ENCODE data around the gene TULP4.

Gene TULP4

GRCh38 chr6:158422629-158423238 lies 110.5 kb downstream of the TULP4 start:
- DNase-seq (ENCODE audit: low read depth, low spot score), result no peak
- Histone ChIP-seq H3K36me3 (ENCODE audit: insufficient read depth, insufficient read length, low read length) (no peaks in the 10 kb centered on the region), H3K4me1 (ENCODE audit: insufficient read depth, insufficient read length) (no peaks in the 10 kb centered on the region), H3K27me3 (ENCODE audit: insufficient read depth, insufficient read length) (no peaks in the 10 kb centered on the region), H3K9ac (ENCODE audit: insufficient read length, low read depth) (no peak overlapping the region), H3K4me3 (ENCODE audit: insufficient read length, low read depth) (no peak overlapping the region), H3K9me3 (ENCODE audit: insufficient read depth, low read length) (no peaks in the 10 kb centered on the region; the same call in none of the 2 replicates)
- no peak for TF ChIP-seq ZNF274 (IDR thresholded peaks at IDR 0.05; ENCODE audit: low read depth, low read length)
- no peak for TF ChIP-seq SUZ12 (IDR thresholded peaks at IDR 0.05; ENCODE audit: extremely low read depth, insufficient read depth, insufficient read length)
- TF ChIP-seq YY1 (IDR thresholded peaks at IDR 0.05; ENCODE audit: insufficient read depth, insufficient read length), result no peak

GRCh38 chr6:158431036-158431435 lies 118.8 kb downstream of the TULP4 start:
- Histone ChIP-seq H3K27me3 (ENCODE audit: insufficient read depth, insufficient read length) (no peaks in the 10 kb centered on the region), H3K9ac (ENCODE audit: insufficient read length, low read depth) (no peak overlapping the region), H3K4me3 (ENCODE audit: insufficient read length, low read depth) (no peak overlapping the region), H3K4me1 (ENCODE audit: insufficient read depth, insufficient read length) (no peaks in the 10 kb centered on the region), H3K36me3 (ENCODE audit: insufficient read depth, insufficient read length, low read length) (peaks cover 13% of the 10 kb centered on the region), H3K9me3 (ENCODE audit: insufficient read depth, low read length) (no peaks in the 10 kb centered on the region)
- DNase-seq (ENCODE audit: low read depth, low spot score), result no peak
- no peak for TF ChIP-seq ZNF274 (IDR thresholded peaks at IDR 0.05; ENCODE audit: low read depth, low read length)
- TF ChIP-seq YY1 (IDR thresholded peaks at IDR 0.05; ENCODE audit: insufficient read depth, insufficient read length), result no peak
- no peak for TF ChIP-seq SUZ12 (IDR thresholded peaks at IDR 0.05; ENCODE audit: extremely low read depth, insufficient read depth, insufficient read length)

- Histone ChIP-seq H3K9ac (ENCODE audit: insufficient read length, low read depth) (no peak overlapping the region), H3K4me1 (ENCODE audit: insufficient read depth, insufficient read length) (no peaks in the 10 kb centered on the region), H3K4me3 (ENCODE audit: insufficient read length, low read depth) (no peak overlapping the region), H3K9me3 (ENCODE audit: insufficient read depth, low read length) (no peaks in the 10 kb centered on the region), H3K27me3 (ENCODE audit: insufficient read depth, insufficient read length) (no peaks in the 10 kb centered on the region), H3K36me3 (ENCODE audit: insufficient read depth, insufficient read length, low read length) (peaks cover 13% of the 10 kb centered on the region)
- no peak for TF ChIP-seq SUZ12 (IDR thresholded peaks at IDR 0.05; ENCODE audit: extremely low read depth, insufficient read depth, insufficient read length)
- TF ChIP-seq YY1 (IDR thresholded peaks at IDR 0.05; ENCODE audit: insufficient read depth, insufficient read length), result no peak
- no peak for TF ChIP-seq ZNF274 (IDR thresholded peaks at IDR 0.05; ENCODE audit: low read depth, low read length)
- DNase-seq (ENCODE audit: low read depth, low spot score), result no peak
Measured at GRCh38 chr6:158431560-158431959, 119.3 kb downstream of the TULP4 start.

- Histone ChIP-seq H3K9ac (ENCODE audit: insufficient read length, low read depth) (no peak overlapping the region), H3K4me1 (ENCODE audit: insufficient read depth, insufficient read length) (no peaks in the 10 kb centered on the region), H3K27me3 (ENCODE audit: insufficient read depth, insufficient read length) (no peaks in the 10 kb centered on the region), H3K36me3 (ENCODE audit: insufficient read depth, insufficient read length, low read length) (no peaks in the 10 kb centered on the region), H3K9me3 (ENCODE audit: insufficient read depth, low read length) (no peaks in the 10 kb centered on the region), H3K4me3 (ENCODE audit: insufficient read length, low read depth) (no peak overlapping the region)
- TF ChIP-seq YY1 (IDR thresholded peaks at IDR 0.05; ENCODE audit: insufficient read depth, insufficient read length) (no peak), SUZ12 (IDR thresholded peaks at IDR 0.05; ENCODE audit: extremely low read depth, insufficient read depth, insufficient read length) (no peak)
- DNase-seq (ENCODE audit: low read depth, low spot score), result no peak
Measured at GRCh38 chr6:158437571-158437970, 125.3 kb downstream of the TULP4 start.

- Histone ChIP-seq H3K36me3 (ENCODE audit: insufficient read depth, insufficient read length, low read length) (no peaks in the 10 kb centered on the region), H3K4me1 (ENCODE audit: insufficient read depth, insufficient read length) (no peaks in the 10 kb centered on the region), H3K9me3 (ENCODE audit: insufficient read depth, low read length) (no peaks in the 10 kb centered on the region), H3K27me3 (ENCODE audit: insufficient read depth, insufficient read length) (no peaks in the 10 kb centered on the region), H3K9ac (ENCODE audit: insufficient read length, low read depth) (no peak overlapping the region), H3K4me3 (ENCODE audit: insufficient read length, low read depth) (no peak overlapping the region)
- no peak for DNase-seq (ENCODE audit: low read depth, low spot score)
- TF ChIP-seq YY1 (IDR thresholded peaks at IDR 0.05; ENCODE audit: insufficient read depth, insufficient read length), result no peak
- TF ChIP-seq ZNF274 (IDR thresholded peaks at IDR 0.05; ENCODE audit: low read depth, low read length), result no peak
- TF ChIP-seq SUZ12 (IDR thresholded peaks at IDR 0.05; ENCODE audit: extremely low read depth, insufficient read depth, insufficient read length), result no peak
Measured at GRCh38 chr6:158438226-158438625, 126.0 kb downstream of the TULP4 start.

- H3K9ac ChIP-seq (ENCODE audit: insufficient read length, low read depth), result no peak overlapping the region
- TF ChIP-seq ZNF274 (IDR thresholded peaks at IDR 0.05; ENCODE audit: low read depth, low read length) (no peak), SUZ12 (IDR thresholded peaks at IDR 0.05; ENCODE audit: extremely low read depth, insufficient read depth, insufficient read length) (no peak), YY1 (IDR thresholded peaks at IDR 0.05; ENCODE audit: insufficient read depth, insufficient read length) (no peak)
- DNase-seq (ENCODE audit: low read depth, low spot score), result no peak
Measured at GRCh38 chr6:158439255-158439654, 127.0 kb downstream of the TULP4 start.

GRCh38 chr6:158441716-158442215 lies 129.5 kb downstream of the TULP4 start:
- TF ChIP-seq YY1 (IDR thresholded peaks at IDR 0.05; ENCODE audit: insufficient read depth, insufficient read length) (no peak), SUZ12 (IDR thresholded peaks at IDR 0.05; ENCODE audit: extremely low read depth, insufficient read depth, insufficient read length) (no peak), ZNF274 (IDR thresholded peaks at IDR 0.05; ENCODE audit: low read depth, low read length) (no peak)
- H3K4me3 ChIP-seq (ENCODE audit: insufficient read length, low read depth), result no peak overlapping the region

More at GRCh38 chr6:158439255-158439654, 127.0 kb downstream of the TULP4 start:
- no peaks in the 10 kb centered on the region for H3K9me3 ChIP-seq (ENCODE audit: insufficient read depth, low read length)
- H3K4me3 ChIP-seq (ENCODE audit: insufficient read length, low read depth), result no peak overlapping the region
- no peaks in the 10 kb centered on the region for H3K27me3 ChIP-seq (ENCODE audit: insufficient read depth, insufficient read length)
- H3K4me1 ChIP-seq (ENCODE audit: insufficient read depth, insufficient read length), result no peaks in the 10 kb centered on the region
- H3K36me3 ChIP-seq (ENCODE audit: insufficient read depth, insufficient read length, low read length), result no peaks in the 10 kb centered on the region

More at GRCh38 chr6:158441716-158442215, 129.5 kb downstream of the TULP4 start:
- H3K9me3 ChIP-seq (ENCODE audit: insufficient read depth, low read length), result no peaks in the 10 kb centered on the region
- H3K36me3 ChIP-seq (ENCODE audit: insufficient read depth, insufficient read length, low read length), result peaks cover 2% of the 10 kb centered on the region
- H3K27me3 ChIP-seq (ENCODE audit: insufficient read depth, insufficient read length), result no peaks in the 10 kb centered on the region
- DNase-seq (ENCODE audit: low read depth, low spot score), result no peak
- H3K9ac ChIP-seq (ENCODE audit: insufficient read length, low read depth), result no peak overlapping the region
- H3K4me1 ChIP-seq (ENCODE audit: insufficient read depth, insufficient read length), result no peaks in the 10 kb centered on the region

All from NT2/D1 (cell line).